IPS DF 6.9 (cell line): ENCODE results near the gene ARHGAP24.

Source experiments
- DNase-seq: peaks from one replicate; pipeline ENCODE4 v3.0.0-alpha.2; 2013; ENCODE audit warnings: low read depth, low spot score
- H3K27ac ChIP-seq: one replicate; pipeline ENCODE4 v1.5.1; 2013; ENCODE audit warnings: low read length, control low read depth
- H3K27me3 ChIP-seq: 2 replicates; pipeline ENCODE4 v1.6.1; 2013; ENCODE audit warnings: mild to moderate bottlenecking, low read length; ENCODE audit not compliant: control insufficient read depth, insufficient read depth
- H3K36me3 ChIP-seq: 2 replicates; pipeline ENCODE4 v1.6.1; 2013; ENCODE audit warnings: low read length; ENCODE audit not compliant: control insufficient read depth, insufficient read depth
- H3K4me1 ChIP-seq: 2 replicates; pipeline ENCODE4 v1.6.1; 2013; ENCODE audit warnings: low read length; ENCODE audit not compliant: control insufficient read depth, insufficient read depth
- H3K4me3 ChIP-seq: 2 replicates; pipeline ENCODE4 v1.5.1; 2013; ENCODE audit warnings: mild to moderate bottlenecking, low read length
- H3K9me3 ChIP-seq: 2 replicates; pipeline ENCODE4 v1.6.1; 2013; ENCODE audit warnings: low read length, inconsistent platforms; ENCODE audit not compliant: control insufficient read depth, insufficient read depth
- WGBS: extraction: QIAGEN DNeasy Blood & Tissue Kit; methylation state at CpG from one replicate; pipeline ENCODE4 v1.1.7; 2013; ENCODE audit warnings: mixed read lengths, missing lambda C conversion rate; ENCODE audit not compliant: insufficient read length, insufficient coverage; 5-methylcytosine and 5-hydroxymethylcytosine counted together

ARHGAP24 gene

DNA sequence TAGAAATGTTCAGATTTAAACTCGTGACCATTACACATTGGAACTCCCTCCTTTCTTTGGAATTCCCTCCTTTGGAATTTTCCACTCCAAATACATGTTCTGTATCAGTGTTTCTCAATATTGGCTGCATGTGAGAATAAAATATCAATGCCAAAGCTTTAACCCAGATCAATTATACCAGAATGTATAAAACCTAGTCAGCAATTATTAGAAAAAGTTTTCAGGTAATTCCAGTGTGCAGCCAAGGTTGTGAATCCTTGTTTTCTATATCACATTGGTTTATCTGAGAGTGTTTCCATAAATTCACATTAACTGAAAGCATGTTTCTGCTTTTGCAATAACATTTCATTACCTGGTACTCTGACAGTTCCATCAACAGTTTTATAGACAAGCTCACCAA, 490.6 kb downstream of the ARHGAP24 start:
- no peak overlapping the region for H3K4me3 ChIP-seq
- no peaks in the 10 kb centered on the region for H3K9me3 ChIP-seq
- no peaks in the 10 kb centered on the region for H3K36me3 ChIP-seq
- no CpG with 5 or more reads among the region's 1 CpG for WGBS
- no peaks in the 10 kb centered on the region for H3K27me3 ChIP-seq
- DNase-seq = no peak
- H3K4me1 ChIP-seq = no peaks in the 10 kb centered on the region
- H3K27ac ChIP-seq = no peak overlapping the region

DNA sequence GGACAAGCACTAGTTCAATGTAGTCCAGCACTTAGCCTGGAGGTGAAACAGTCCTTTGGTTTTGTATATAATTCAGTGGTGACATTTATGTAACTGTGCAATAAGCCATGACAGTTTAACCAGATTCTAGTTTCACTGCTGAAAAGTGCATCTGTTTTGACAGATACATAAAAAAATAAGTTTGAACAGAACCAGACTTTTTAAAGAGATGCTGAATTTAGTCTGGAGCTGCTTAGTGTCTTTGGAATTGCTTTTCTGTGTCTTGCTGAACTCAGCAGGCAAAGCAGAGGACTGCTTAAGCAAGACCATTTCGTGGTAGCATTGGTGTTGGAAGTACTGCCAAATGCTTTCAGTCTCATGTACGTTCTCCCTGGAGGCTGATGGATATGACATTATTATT, 491.4 kb downstream of the ARHGAP24 start:
- H3K36me3 ChIP-seq = no peaks in the 10 kb centered on the region
- H3K4me1 ChIP-seq = no peaks in the 10 kb centered on the region
- no peaks in the 10 kb centered on the region for H3K9me3 ChIP-seq
- no peaks in the 10 kb centered on the region for H3K27me3 ChIP-seq
- H3K27ac ChIP-seq = no peak overlapping the region
- no peak overlapping the region for H3K4me3 ChIP-seq
- WGBS = no CpG with 5 or more reads among the region's 2 CpGs
- DNase-seq = no peak

DNA sequence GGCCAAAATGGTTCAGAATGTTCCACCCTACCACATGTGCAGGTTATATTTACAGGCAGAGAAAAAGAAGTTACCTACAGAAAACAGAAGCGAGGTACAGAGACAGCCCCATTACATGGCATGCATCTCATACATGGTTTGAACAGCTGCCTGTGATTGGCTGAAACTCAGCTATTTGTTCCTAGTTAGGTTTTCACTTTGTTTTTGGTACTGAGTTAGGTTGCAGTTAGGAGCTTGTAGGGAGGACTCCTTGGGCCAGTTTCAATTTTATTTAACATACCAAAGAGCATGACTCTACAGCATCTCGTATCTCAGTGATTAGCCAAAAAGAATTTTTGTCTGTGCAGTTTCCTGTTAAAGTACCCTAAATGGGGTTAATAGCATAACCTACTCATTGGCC, 492.9 kb downstream of the ARHGAP24 start:
- no CpG with 5 or more reads among the region's 2 CpGs for WGBS
- H3K36me3 ChIP-seq = no peaks in the 10 kb centered on the region
- H3K27ac ChIP-seq = no peak overlapping the region
- DNase-seq = no peak
- H3K4me1 ChIP-seq = no peaks in the 10 kb centered on the region
- no peaks in the 10 kb centered on the region for H3K27me3 ChIP-seq
- H3K9me3 ChIP-seq = no peaks in the 10 kb centered on the region
- no peak overlapping the region for H3K4me3 ChIP-seq

GRCh38 chr4:85968945-85969819, 494.2 kb downstream of the ARHGAP24 start:
- Histone ChIP-seq H3K27ac (no peak overlapping the region), H3K27me3 (no peaks in the 10 kb centered on the region), H3K36me3 (no peaks in the 10 kb centered on the region), H3K4me3 (no peak overlapping the region), H3K9me3 (no peaks in the 10 kb centered on the region), H3K4me1 (no peaks in the 10 kb centered on the region)
- WGBS = no CpG with 5 or more reads among the region's 3 CpGs
- DNase-seq = no peak

DNA sequence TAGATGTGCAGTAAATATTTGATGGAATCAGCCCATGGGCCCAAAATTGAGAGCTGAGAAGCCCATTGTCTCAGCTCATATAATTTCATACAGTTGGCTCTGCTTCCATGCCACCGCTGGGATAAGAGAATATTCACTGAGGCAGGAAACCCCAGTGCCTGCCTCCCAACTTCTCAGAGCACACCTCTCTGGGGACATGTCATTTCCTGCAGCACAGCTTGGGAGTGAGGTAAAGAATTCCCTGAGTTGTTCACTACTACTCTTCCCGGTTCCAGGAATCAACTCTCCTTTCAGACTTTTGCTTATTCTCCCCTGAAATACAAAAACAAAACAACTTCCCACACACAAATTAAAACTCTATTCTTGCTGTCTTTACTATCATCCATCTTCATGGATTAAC, 495.6 kb downstream of the ARHGAP24 start:
- no peaks in the 10 kb centered on the region for H3K9me3 ChIP-seq
- H3K36me3 ChIP-seq = no peaks in the 10 kb centered on the region
- no CpG with 5 or more reads among the region's 2 CpGs for WGBS
- H3K4me3 ChIP-seq = no peak overlapping the region
- H3K27me3 ChIP-seq = no peaks in the 10 kb centered on the region
- H3K27ac ChIP-seq = no peak overlapping the region
- H3K4me1 ChIP-seq = no peaks in the 10 kb centered on the region
- no peak for DNase-seq

GRCh38 chr4:85979276-85979675, 504.3 kb downstream of the ARHGAP24 start:
- Histone ChIP-seq H3K9me3 (no peaks in the 10 kb centered on the region), H3K27ac (no peak overlapping the region), H3K4me3 (no peak overlapping the region), H3K36me3 (no peaks in the 10 kb centered on the region), H3K27me3 (no peaks in the 10 kb centered on the region), H3K4me1 (no peaks in the 10 kb centered on the region)
- WGBS = no CpG with 5 or more reads among the region's 3 CpGs
- DNase-seq = no peak

- DNase-seq = no peak
- WGBS = no CpG with 5 or more reads among the region's 1 CpG
- no peaks in the 10 kb centered on the region for H3K36me3 ChIP-seq
- H3K27ac ChIP-seq = no peak overlapping the region
- H3K4me3 ChIP-seq = no peak overlapping the region
- H3K27me3 ChIP-seq = no peaks in the 10 kb centered on the region
- no peaks in the 10 kb centered on the region for H3K9me3 ChIP-seq
- H3K4me1 ChIP-seq = no peaks in the 10 kb centered on the region
Measured at GRCh38 chr4:85986266-85986665, 511.3 kb downstream of the ARHGAP24 start.

DNA sequence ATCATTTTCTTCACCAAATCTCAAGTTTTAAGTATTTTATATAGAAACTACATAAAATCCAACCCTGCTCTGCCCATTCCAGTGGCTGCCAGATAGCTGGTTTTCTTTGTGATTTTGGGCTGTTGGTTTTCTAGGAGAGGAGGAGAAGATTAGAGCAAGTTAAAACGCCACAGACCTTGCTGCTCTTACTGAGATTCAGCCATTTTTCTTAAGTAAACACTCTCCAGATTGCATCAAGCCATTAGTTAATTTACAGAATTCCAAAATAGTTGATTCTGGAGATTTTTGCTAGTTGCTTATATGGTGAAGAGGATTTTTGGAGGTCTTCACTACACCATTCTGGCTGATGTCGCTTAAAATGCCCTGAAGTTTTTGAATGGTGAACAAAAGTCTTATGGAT, 518.7 kb downstream of the ARHGAP24 start:
- Histone ChIP-seq H3K36me3 (no peaks in the 10 kb centered on the region), H3K9me3 (no peaks in the 10 kb centered on the region), H3K4me3 (no peak overlapping the region), H3K4me1 (no peaks in the 10 kb centered on the region), H3K27me3 (no peaks in the 10 kb centered on the region), H3K27ac (no peak overlapping the region)
- no CpG with 5 or more reads among the region's 2 CpGs for WGBS
- no peak for DNase-seq

GRCh38 chr4:85994576-85994975, 519.6 kb downstream of the ARHGAP24 start:
- no peaks in the 10 kb centered on the region for H3K27me3 ChIP-seq
- H3K27ac ChIP-seq = no peak overlapping the region
- H3K9me3 ChIP-seq = no peaks in the 10 kb centered on the region
- no peaks in the 10 kb centered on the region for H3K4me1 ChIP-seq
- H3K4me3 ChIP-seq = no peak overlapping the region
- no peak for DNase-seq
- H3K36me3 ChIP-seq = no peaks in the 10 kb centered on the region

DNA sequence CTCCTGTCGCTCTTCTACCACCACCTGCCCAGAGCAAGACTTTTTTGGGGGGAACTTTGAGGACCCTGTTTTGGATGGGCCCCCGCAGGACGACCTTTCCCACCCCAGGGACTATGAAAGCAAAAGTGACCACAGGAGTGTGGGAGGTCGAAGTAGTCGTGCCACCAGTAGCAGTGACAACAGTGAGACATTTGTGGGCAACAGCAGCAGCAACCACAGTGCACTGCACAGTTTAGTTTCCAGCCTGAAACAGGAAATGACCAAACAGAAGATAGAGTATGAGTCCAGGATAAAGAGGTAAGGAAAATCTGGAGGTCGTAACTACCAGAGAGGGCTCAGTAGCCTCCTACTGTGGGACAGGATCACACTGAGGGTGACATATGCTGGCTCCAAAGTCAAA, 520.4 kb downstream of the ARHGAP24 start:
- Histone ChIP-seq H3K27ac (no peak overlapping the region), H3K9me3 (no peaks in the 10 kb centered on the region), H3K36me3 (no peaks in the 10 kb centered on the region), H3K27me3 (no peaks in the 10 kb centered on the region), H3K4me1 (no peaks in the 10 kb centered on the region), H3K4me3 (no peak overlapping the region)
- WGBS = no CpG with 5 or more reads among the region's 6 CpGs
- no peak for DNase-seq

GRCh38 chr4:86001591-86001990, 526.6 kb downstream of the ARHGAP24 start:
- H3K27ac ChIP-seq = no peak overlapping the region
- no peaks in the 10 kb centered on the region for H3K36me3 ChIP-seq
- H3K9me3 ChIP-seq = no peaks in the 10 kb centered on the region
- no peaks in the 10 kb centered on the region for H3K4me1 ChIP-seq
- no CpG with 5 or more reads among the region's 2 CpGs for WGBS
- H3K27me3 ChIP-seq = no peaks in the 10 kb centered on the region
- no peak for DNase-seq
- H3K4me3 ChIP-seq = no peak overlapping the region
